CD14-positive monocyte (primary cell): ENCODE results near the gene CHRM2. TPM values are rescaled to one million over a fixed set of nuclear protein-coding genes. Genes with fewer than 3 reads are reported as not detected.

Experiments
- DNase-seq, 3 donors: peaks; one replicate each; pipeline ENCODE4 v3.0.0-alpha.2; 2011 to 2022
- H2AFZ ChIP-seq: 2 replicates; pipeline ENCODE4 v1.6.0; 2012; ENCODE audit warnings: mild to moderate bottlenecking, low read depth, low read length, inconsistent platforms; ENCODE audit not compliant: insufficient read depth, poor library complexity, severe bottlenecking
- H3K27ac ChIP-seq, 2 donors: 1 replicate in 1 of 2; 2 replicates in 1 of 2; pipeline ENCODE4 v1.5.1; 2012 to 2013; ENCODE audit warnings: low read length in 2 of 2, control low read depth in 1 of 2, inconsistent platforms in 1 of 2, low read depth in 1 of 2, mild to moderate bottlenecking in 1 of 2
- H3K27me3 ChIP-seq, 2 donors: one replicate each; pipeline versions ENCODE4 v1.6.0 to v1.6.1; 2011 to 2013; ENCODE audit warnings: low read length in 2 of 2; ENCODE audit not compliant: control insufficient read depth in 2 of 2, insufficient read depth in 2 of 2
- H3K36me3 ChIP-seq, 2 donors: replicated peaks in 1 of 2; 1 replicate in 1 of 2; 2 replicates in 1 of 2; pipeline versions ENCODE4 v1.5.1 to v1.6.1; 2012 to 2013; ENCODE audit warnings: low read length in 2 of 2, control low read depth in 1 of 2, inconsistent platforms in 1 of 2, mild to moderate bottlenecking in 1 of 2; ENCODE audit not compliant: insufficient read depth in 2 of 2, control insufficient read depth in 1 of 2
- H3K4me1 ChIP-seq, 2 donors: 1 replicate in 1 of 2; 2 replicates in 1 of 2; pipeline versions ENCODE4 v1.5.1 to v1.6.1; 2012 to 2013; ENCODE audit warnings: low read length in 2 of 2, control low read depth in 1 of 2, inconsistent platforms in 1 of 2, mild to moderate bottlenecking in 1 of 2, moderate library complexity in 1 of 2; ENCODE audit not compliant: insufficient read depth in 2 of 2, control insufficient read depth in 1 of 2
- H3K4me2 ChIP-seq: replicated peaks from 2 replicates; pipeline ENCODE3; 2012; ENCODE audit warnings: low read length, moderate library complexity, mild to moderate bottlenecking; ENCODE audit not compliant: poor library complexity, severe bottlenecking; ENCODE audit errors: extremely low read depth
- H3K4me3 ChIP-seq, 3 experiments: fragments of 200-600 bp in 1 of 3; sonication (generic) in 1 of 3; replicated peaks in 1 of 3; 1 replicate in 2 of 3; 2 replicates in 1 of 3; pipeline ENCODE4 v1.5.1; 2011 to 2013; ENCODE audit warnings: low read length in 3 of 3, mild to moderate bottlenecking in 3 of 3, control low read depth in 2 of 3, low read depth in 2 of 3, inconsistent platforms in 1 of 3, moderate library complexity in 1 of 3
- H3K79me2 ChIP-seq: 2 replicates; pipeline ENCODE4 v1.6.0; 2012; ENCODE audit warnings: mild to moderate bottlenecking, control low read depth, inconsistent platforms, low read length, moderate library complexity; ENCODE audit not compliant: insufficient read depth
- H3K9ac ChIP-seq: 2 replicates; pipeline ENCODE4 v1.6.0; 2017; ENCODE audit warnings: low read length, mild to moderate bottlenecking; ENCODE audit not compliant: insufficient read depth, poor library complexity, severe bottlenecking
- H3K9me3 ChIP-seq, 2 donors: replicated peaks in 1 of 2; 1 replicate in 1 of 2; 2 replicates in 1 of 2; pipeline versions ENCODE4 v1.5.1 to v1.6.1; 2012 to 2013; ENCODE audit warnings: low read length in 2 of 2, control low read depth in 1 of 2; ENCODE audit not compliant: control insufficient read depth in 1 of 2, insufficient read depth in 1 of 2
- H4K20me1 ChIP-seq: 2 replicates; pipeline ENCODE4 v1.6.0; 2012; ENCODE audit warnings: mild to moderate bottlenecking, low read length, control low read depth, moderate library complexity; ENCODE audit not compliant: insufficient read depth
- H3K27ac Mint-ChIP-seq, 7 donors: one replicate each; pipeline ENCODE4 v1.8.0; 2020; ENCODE audit warnings: mild to moderate bottlenecking in 7 of 7, mixed read lengths in 7 of 7, moderate library complexity in 6 of 7, inconsistent platforms in 2 of 7
- H3K27me3 Mint-ChIP-seq, 3 donors: one replicate each; pipeline ENCODE4 v1.8.0; 2021 to 2022; ENCODE audit warnings: low read depth in 3 of 3, mild to moderate bottlenecking in 3 of 3, mixed read lengths in 3 of 3, moderate library complexity in 3 of 3, inconsistent platforms in 1 of 3
- H3K36me3 Mint-ChIP-seq, 2 donors: one replicate each; pipeline ENCODE4 v1.8.0; 2020; ENCODE audit warnings: mixed read lengths in 2 of 2, inconsistent platforms in 1 of 2, mild to moderate bottlenecking in 1 of 2
- H3K4me1 Mint-ChIP-seq: one replicate; pipeline ENCODE4 v1.8.0; 2020; ENCODE audit warnings: mild to moderate bottlenecking, mixed read lengths
- H3K4me3 Mint-ChIP-seq, 2 donors: one replicate each; pipeline ENCODE4 v1.8.0; 2020; ENCODE audit warnings: mild to moderate bottlenecking in 2 of 2, mixed read lengths in 2 of 2, moderate library complexity in 1 of 2
- H3K9me3 Mint-ChIP-seq, 7 donors: one replicate each; pipeline ENCODE4 v1.8.0; 2020 to 2022; ENCODE audit warnings: mixed read lengths in 7 of 7, mild to moderate bottlenecking in 6 of 7, moderate library complexity in 6 of 7, inconsistent platforms in 2 of 7
- CTCF ChIP-seq: fragments of 200-600 bp; IDR thresholded peaks from one replicate; pipeline ENCODE4 v1.8.0; 2022; ENCODE audit warnings: antibody characterized with exemption, mild to moderate bottlenecking
- WGBS: methylation state at CpG from one replicate; pipeline ENCODE4 v1.1.5; 2013; ENCODE audit warnings: missing lambda C conversion rate; ENCODE audit not compliant: insufficient coverage; 5-methylcytosine and 5-hydroxymethylcytosine counted together
- intact Hi-C, 2 donors: fragments of 100-400 bp; cut with micrococcal nuclease; formaldehyde crosslinking; loops; one replicate each; pipeline versions ENCODE4 v1.15.0 to v1.15.1; 2023
- polyA plus RNA-seq, 3 donors: library from polyadenylated mRNA; depleted of rRNA in 1 of 3; unstranded in 2 of 3; stranded (reverse) in 1 of 3; fragments of 300-500 nt in 2 of 3; fragments of >200 nt in 1 of 3; fragmentation: Illumina TruSeq in 2 of 3; gene quantifications; 1 replicate in 2 of 3; 2 replicates in 1 of 3; pipeline ENCODE4 v1.2.3, GENCODE V29; 2012 to 2021

The CHRM2 gene
- polyA plus RNA-seq, 3 donors: not detected

- peaks cover 0 to 15% (median 1%) of the 10 kb centered on the region in 7 donors for H3K9me3 Mint-ChIP-seq
- DNase-seq: no peak
- H3K27ac Mint-ChIP-seq: no peak overlapping the region
- intact Hi-C loops: no loop called here
- WGBS: no CpG with 5 or more reads among the region's 1 CpG
- no peak for TF ChIP-seq CTCF
- no peaks in the 10 kb centered on the region for H3K27me3 ChIP-seq
- no peak overlapping the region for H3K9ac ChIP-seq
- H3K9me3 ChIP-seq: no peaks in the 10 kb centered on the region
- H3K4me2 ChIP-seq: no peak overlapping the region
- H4K20me1 ChIP-seq: no peaks in the 10 kb centered on the region
- H3K79me2 ChIP-seq: no peaks in the 10 kb centered on the region
- no peaks in the 10 kb centered on the region for H3K27me3 Mint-ChIP-seq
- no peak overlapping the region for H3K27ac ChIP-seq
- H3K36me3 ChIP-seq: no peaks in the 10 kb centered on the region
- H3K4me3 ChIP-seq: no peak overlapping the region
- H3K4me1 ChIP-seq: no peaks in the 10 kb centered on the region
- no peak overlapping the region for H3K4me3 Mint-ChIP-seq
- H2AFZ ChIP-seq: no peak overlapping the region
- no peaks in the 10 kb centered on the region for H3K4me1 Mint-ChIP-seq
- no peaks in the 10 kb centered on the region for H3K36me3 Mint-ChIP-seq
Measured at GRCh38 chr7:136891850-136892249, 23.4 kb downstream of the CHRM2 start.

DNA sequence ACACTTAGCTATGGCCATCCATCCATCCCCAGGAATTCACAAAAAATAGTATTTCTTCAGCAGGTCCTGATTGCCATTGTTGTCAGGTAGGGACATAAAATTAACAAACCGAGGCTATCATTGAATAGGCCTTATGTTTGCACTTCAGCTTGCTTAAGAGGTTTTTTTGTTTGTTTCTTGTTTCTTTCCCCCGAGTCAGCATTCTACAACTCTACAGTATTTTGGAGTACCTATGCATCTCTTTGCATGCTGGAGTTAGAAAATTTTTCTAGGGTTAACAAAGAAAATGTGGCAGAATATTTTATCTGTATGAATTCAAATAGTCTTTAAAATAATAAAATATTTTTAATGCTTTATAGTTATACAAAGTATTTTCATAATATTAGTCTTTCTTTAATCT, 26.3 kb downstream of the CHRM2 start:
- H3K9me3 Mint-ChIP-seq: peaks cover 0 to 10% (median 1%) of the 10 kb centered on the region in 7 donors
- Histone ChIP-seq H3K36me3 (no peaks in the 10 kb centered on the region), H3K27me3 (no peaks in the 10 kb centered on the region), H3K4me3 (no peak overlapping the region), H3K4me2 (no peak overlapping the region), H4K20me1 (no peaks in the 10 kb centered on the region), H3K79me2 (no peaks in the 10 kb centered on the region), H2AFZ (no peak overlapping the region), H3K9me3 (no peaks in the 10 kb centered on the region), H3K4me1 (no peaks in the 10 kb centered on the region), H3K9ac (no peak overlapping the region), H3K27ac (no peak overlapping the region)
- no peak overlapping the region for H3K27ac Mint-ChIP-seq
- intact Hi-C loops: no loop called here
- no peak for TF ChIP-seq CTCF
- no peak overlapping the region for H3K4me3 Mint-ChIP-seq
- no peak for DNase-seq
- no peaks in the 10 kb centered on the region for H3K27me3 Mint-ChIP-seq
- H3K36me3 Mint-ChIP-seq: no peaks in the 10 kb centered on the region
- no peaks in the 10 kb centered on the region for H3K4me1 Mint-ChIP-seq
- no CpG with 5 or more reads among the region's 2 CpGs for WGBS
